Measurements from ENCODE around the gene PRKAR1A.
"Not testable (repeated sequence)": the region's sequence is repeated elsewhere in the genome, so short reads cannot be mapped to it uniquely, and the experiment has no call there.

PRKAR1A gene

GRCh38 chr17:68579194-68579927, 67.1 kb downstream of the PRKAR1A start:
- no peak for DNase-seq (ENCODE audit: low read depth in 2 of 2)

DNA sequence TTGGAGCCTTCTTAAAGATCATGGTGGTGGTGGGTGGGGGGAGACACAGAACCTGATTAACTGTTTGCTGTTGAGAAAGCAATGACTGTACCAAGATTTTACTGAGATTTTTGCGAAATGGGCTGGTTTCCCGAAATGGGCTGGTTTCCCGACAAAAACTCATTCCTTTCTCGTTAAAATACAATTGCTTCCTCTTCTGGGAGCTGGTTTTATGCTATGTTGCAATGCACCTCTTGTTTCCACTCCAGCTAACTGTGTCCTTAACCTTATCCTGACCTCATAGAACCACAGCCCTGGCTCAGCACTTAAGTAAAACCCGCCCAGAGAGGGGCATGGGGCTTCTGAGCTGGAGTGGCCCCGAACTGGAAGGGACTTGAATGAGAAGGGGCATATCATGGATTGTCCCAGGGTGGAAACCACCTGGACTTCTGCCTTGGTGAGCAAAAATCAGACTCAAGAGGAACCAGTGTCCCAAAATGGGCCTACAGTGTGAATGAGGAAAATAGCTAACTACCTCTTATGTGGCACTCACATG, 68.1 kb downstream of the PRKAR1A start:
- DNase-seq (ENCODE audit: low read depth in 2 of 2) = peak; percentile 54 to 59

DNA sequence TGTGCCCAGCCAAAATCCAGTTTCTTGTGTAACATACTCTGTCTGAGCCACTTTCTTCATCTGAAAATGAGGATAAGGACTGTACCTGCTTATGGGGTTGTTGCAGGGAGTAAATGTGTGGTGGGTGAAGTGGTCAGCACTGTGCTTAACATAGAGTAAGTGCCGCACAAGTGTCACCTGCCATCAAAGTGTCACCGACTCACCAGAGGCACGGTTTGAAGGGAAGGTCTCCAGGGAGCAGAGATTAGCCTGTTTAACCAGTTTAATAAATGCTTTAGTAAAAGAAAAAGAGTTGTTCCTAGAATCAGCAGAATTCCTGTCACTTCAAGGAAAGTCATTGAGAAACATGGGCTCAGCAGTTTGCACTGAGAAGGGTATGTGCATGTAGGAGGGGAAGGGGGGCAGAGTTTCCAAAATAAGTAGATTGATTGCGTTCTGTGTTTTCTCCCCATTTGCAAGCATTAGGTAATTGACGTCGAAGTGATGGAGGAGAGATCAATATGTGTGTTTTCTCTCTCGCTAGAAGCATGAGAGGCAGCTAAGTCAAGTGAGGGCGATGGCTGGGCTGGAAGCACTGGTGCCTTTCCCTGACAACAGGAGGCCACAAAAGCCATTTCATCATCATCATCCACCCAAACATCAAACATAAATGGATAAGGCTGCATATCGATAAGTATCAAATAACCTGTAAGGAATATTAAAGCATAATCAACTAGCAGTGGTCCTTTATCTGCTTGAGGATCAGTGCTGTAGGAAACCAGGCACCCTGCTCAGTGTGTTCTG, 69.8 kb downstream of the PRKAR1A start:
- no peak for DNase-seq (ENCODE audit: low read depth in 2 of 2)

DNA sequence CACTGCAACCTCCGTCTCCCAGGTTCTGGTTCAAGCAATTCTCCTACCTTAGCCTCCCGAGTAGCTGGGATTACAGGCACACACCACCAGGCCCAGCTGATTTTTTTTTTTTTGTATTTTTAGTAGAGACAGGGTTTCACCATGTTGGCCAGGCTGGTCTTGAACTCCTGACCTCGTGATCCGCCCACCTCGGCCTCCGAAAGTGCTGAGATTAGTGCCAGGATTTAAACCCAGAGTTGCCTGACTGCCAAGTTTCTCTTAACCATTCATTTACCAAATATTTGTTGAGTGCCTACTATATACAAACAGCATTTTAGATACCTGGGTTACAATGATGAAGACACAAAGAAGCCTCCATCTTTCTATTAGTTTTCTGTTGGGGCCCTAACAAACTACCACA, 70.6 kb downstream of the PRKAR1A start:
- not testable (repeated sequence) for DNase-seq (ENCODE audit: low read depth in 2 of 2)

DNA sequence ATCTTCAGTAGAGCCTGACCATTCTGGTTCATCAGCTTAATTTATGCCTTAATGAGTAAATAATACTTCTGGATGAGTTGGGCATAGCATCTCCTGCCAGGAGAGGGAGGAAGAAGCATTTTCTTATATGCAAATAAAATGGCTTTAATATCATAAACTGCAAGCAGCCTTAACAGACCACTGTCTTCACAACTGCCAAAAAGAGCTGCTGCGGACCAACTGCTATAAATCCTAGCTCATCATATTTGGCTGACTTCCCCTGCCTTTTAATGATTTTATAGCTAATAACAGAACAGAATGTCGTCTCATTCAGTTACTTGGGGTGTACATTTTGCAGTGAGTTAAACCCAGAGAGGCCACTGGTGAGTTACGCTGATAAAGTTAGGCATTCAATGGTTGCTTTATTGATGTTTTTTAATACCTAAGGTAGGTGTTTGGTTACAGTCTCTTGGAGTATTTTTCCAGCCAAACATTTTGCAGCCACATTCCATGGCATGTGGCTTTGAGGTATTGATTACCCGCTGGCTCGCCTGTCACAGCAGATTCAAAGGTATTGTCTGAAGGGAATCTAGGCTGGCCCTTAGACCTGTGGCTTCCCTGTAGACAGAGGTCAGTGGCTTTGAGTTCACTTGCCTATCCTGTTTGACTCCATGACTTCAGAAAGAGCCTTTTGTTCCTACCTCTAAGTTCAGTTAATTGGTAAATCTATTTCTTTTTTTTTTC, 72.5 kb downstream of the PRKAR1A start:
- no peak for DNase-seq (ENCODE audit: low read depth in 2 of 2)

DNA sequence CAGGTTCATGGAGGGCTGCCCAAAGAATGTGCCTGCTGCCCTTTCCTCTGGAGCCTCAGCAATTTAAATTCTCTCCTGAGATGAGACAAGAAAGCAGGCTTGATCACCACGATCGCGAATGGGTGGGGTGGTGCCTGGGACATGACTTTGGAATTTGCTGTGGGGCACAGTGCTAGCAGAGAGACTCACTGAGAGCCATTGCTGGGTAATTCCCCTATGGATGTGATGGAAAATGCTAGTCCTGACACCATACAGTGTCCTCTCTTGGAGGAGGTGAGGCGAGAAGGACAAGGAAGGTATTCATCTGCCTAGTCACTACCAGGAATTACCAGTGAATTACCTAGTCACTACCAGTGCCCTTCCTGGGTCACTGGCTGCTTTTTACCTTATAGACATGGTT, 73.4 kb downstream of the PRKAR1A start:
- no peak for DNase-seq (ENCODE audit: low read depth in 2 of 2)

- no peak for DNase-seq (ENCODE audit: low read depth in 2 of 2)
These were observed 74.8 kb downstream of the PRKAR1A start for GRCh38 chr17:68587026-68587425.

GRCh38 chr17:68587847-68588246, 75.6 kb downstream of the PRKAR1A start:
- no peak for DNase-seq (ENCODE audit: low read depth in 2 of 2)

GRCh38 chr17:68588362-68588761, 76.1 kb downstream of the PRKAR1A start:
- DNase-seq (ENCODE audit: low read depth in 2 of 2) = no peak

DNA sequence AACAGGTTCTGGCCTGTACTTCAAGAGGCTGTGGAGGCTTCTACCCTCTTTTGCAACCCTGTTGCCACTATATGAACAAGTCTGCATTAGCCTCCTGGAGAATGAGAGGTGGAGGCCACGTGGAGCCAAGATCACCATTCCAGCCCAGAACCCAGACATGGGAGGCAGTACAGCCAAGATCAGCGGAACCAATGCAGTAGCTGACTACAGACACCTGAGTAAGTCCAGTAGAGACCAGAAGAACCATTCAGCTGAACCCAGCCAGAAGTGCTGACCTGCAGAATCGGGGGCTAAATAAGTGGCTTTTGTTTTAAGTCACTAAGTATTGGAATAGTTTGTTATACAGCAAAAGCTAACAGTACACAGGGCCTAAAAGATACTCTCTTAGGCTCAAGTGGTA, 76.9 kb downstream of the PRKAR1A start:
- DNase-seq (ENCODE audit: low read depth in 2 of 2) = no peak

DNA sequence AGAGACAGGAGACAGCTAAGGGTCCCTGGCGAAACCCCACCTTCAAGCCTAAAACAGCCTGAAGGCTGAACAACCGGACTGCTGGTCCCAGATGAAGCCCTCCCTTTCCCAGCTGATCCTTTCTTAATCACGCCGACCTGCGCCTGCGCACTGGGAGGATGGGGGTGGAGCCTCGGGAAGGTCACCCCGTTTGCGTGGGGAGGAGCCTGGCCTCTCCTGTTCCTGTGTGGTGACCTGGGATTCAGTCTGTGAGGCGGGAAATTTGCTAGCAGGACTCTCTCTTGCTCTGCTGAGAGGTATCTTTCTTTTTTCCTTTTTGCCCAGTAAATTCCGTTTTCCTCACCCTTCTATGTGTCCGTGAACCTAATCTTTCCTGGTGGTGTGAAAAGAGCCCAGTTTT, 79.4 kb downstream of the PRKAR1A start:
- DNase-seq (ENCODE audit: low read depth in 2 of 2) = no peak

DNA sequence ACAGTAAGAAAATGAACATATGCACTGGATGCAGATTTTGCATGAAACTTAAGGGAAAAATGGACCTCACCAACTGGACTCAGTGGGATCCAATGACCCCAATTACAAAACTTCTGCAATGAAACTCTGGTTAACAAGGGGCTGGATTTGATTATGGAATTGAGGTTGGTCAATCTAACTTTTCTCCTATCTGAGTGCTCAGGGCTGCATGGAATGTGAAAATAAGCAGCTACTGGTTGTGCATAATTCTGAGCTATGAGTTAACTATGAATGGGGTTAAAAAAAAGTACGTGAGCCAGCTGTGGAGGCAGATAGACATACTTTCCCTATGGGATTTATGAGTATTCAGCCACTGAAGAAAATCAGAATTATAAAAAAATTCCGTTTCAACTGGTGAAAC, 79.8 kb downstream of the PRKAR1A start:
- no peak for DNase-seq (ENCODE audit: low read depth in 2 of 2)

GRCh38 chr17:68592682-68593641, 80.7 kb downstream of the PRKAR1A start:
- no peak for DNase-seq (ENCODE audit: low read depth in 2 of 2)

- no peak for DNase-seq (ENCODE audit: low read depth in 2 of 2)
These were observed 82.3 kb downstream of the PRKAR1A start for GRCh38 chr17:68594552-68594951.

GRCh38 chr17:68595496-68595895, 83.3 kb downstream of the PRKAR1A start:
- no peak for DNase-seq (ENCODE audit: low read depth in 2 of 2)

DNA sequence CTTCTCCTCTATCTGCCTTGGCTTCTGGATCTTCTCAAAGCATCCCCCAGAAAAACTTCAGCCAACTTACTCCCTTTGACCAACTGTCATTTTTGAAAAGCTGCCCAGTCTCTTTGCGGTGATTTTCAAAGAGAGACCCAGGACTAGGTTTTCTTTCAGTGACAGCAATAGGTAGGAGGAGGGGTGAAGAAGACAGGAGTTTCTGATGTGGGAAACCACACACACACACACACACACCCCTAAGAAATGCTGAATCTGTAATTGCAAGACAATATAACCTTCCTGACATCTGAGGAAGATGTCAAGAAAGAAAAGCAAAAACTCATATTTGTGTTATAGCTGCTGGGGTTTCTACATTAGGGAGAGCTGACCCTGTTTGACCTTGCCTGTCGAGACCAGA, 83.8 kb downstream of the PRKAR1A start:
- DNase-seq (ENCODE audit: low read depth in 2 of 2) = no peak

DNA sequence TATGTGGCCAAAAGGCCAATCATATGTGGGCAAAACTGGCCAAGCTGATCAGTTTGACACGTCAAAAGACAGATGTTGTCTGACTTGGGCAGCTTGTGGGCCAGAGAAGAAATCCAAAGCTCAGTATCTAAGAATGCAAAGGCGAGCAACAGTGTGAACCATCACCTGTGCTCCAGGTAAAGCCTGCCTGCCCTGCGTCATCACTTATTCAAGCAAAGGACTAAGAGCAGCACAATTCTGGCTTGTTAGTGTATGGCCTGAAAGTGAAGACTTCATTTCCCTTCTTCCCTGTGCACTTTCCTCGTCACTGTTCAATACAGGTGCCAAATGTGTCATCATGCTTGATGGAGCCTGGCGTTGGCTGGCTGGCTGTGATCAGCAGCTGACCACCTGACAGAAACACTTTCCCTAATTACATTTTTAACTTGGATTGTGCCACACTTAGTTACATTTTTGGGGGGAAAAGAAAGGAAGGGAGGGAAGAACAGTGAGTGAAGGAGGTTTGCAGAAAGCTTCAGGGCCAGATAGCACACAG, 84.2 kb downstream of the PRKAR1A start:
- DNase-seq (ENCODE audit: low read depth in 2 of 2) = no peak

DNA sequence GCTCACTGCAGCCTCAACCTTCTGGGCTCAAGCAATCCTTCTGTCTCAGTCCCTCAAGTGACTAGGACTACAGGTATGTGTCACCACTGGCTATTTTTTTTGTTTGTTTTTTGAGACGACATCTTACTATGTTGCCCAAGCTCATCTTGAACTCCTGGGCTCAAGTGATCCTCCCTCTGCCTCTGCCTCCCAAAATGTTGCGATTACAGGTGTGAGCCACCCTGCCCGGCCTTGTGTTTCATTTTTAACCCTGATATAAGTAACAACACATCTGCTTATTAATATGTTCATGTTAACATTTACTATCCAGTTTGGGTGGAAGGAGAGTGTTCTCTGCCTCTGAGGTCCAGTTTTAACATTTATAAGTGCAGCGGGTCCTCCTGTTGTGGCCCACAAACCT, 85.8 kb downstream of the PRKAR1A start:
- DNase-seq (ENCODE audit: low read depth in 2 of 2) = no peak

DNA sequence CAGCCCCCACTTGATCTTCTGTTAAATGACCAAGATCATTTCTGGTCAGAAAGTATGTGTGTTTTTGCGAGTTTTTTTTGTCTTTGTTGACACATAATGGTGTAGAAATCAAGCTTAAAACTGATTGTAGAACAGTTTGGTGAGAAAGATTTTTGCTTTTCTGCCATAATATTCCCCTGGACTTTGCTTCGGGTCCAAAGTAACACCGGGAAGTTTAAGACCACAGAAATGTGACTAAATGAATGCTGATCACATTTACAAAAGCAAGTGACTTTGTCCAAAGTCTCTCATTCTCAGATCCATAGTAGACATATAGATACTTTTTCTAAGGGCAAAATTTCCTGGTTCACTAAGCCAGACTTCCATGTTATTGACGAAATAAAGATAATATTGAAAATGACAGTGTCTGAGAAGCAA, 86.3 kb downstream of the PRKAR1A start:
- DNase-seq (ENCODE audit: low read depth in 2 of 2) = no peak

- peak; percentile 45 to 52 for DNase-seq (ENCODE audit: low read depth in 2 of 2)
These were observed 86.9 kb downstream of the PRKAR1A start for GRCh38 chr17:68599091-68599490.

GRCh38 chr17:68599552-68600066, 87.4 kb downstream of the PRKAR1A start:
- no peak for DNase-seq (ENCODE audit: low read depth in 2 of 2)

Measured in fibroblast of skin of left biceps (primary cell).